ENCODE data around the gene CAND2.

DNA sequence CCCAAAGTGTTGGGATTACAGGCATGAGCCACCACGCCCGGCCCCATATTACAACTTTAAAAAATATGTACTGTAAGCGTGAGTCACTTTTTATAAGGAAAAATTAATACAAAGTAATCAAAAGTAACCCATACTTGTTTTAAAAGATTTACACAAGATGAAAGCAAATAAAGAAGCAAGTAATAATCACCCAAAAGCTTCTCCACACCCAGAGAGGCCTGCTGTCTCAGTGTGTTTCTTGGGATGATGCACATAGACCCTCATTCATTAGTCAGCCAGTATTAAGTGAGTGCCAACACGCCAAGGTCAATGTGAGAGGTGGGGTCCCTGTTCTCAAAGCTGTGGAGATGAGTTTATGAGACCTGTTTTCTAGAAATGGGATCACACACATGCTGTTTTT, 32.9 kb downstream of the CAND2 start:
- TF ChIP-seq CTCF (IDR thresholded peaks at IDR 0.05), result no peak
- no peak for TF ChIP-seq POLR2A (IDR thresholded peaks at IDR 0.05)

All from body of pancreas (tissue), 4 donors.